Activated naive CD8-positive, alpha-beta T cell treated with anti-CD3 and anti-CD28 coated beads, Interleukin-2, amount 50 U/mL, for 24 hours (primary cell): ENCODE measurements around the gene ACIN1.

ENCODE experiments used
- ATAC-seq: fragments of 150-1000 bp; cut with Tn5 transposase; one replicate; pipeline ENCODE4 v1.10.0; 2021
- DNase-seq: peaks from one replicate; pipeline ENCODE4 v3.0.0; 2021
- H3K27ac Mint-ChIP-seq: one replicate; pipeline ENCODE4 v1.8.0; 2021; ENCODE audit warnings: mild to moderate bottlenecking, mixed read lengths
- H3K27me3 Mint-ChIP-seq: one replicate; pipeline ENCODE4 v1.8.0; 2021; ENCODE audit warnings: mixed read lengths
- H3K36me3 Mint-ChIP-seq: one replicate; pipeline ENCODE4 v1.8.0; 2021; ENCODE audit warnings: low read depth, mixed read lengths
- H3K4me1 Mint-ChIP-seq: one replicate; pipeline ENCODE4 v1.8.0; 2021; ENCODE audit warnings: mixed read lengths
- H3K4me3 Mint-ChIP-seq: one replicate; pipeline ENCODE4 v1.8.0; 2021; ENCODE audit warnings: mild to moderate bottlenecking, moderate library complexity, mixed read lengths
- H3K9me3 Mint-ChIP-seq: one replicate; pipeline ENCODE4 v1.8.0; 2021; ENCODE audit warnings: mixed read lengths

Gene ACIN1

DNA sequence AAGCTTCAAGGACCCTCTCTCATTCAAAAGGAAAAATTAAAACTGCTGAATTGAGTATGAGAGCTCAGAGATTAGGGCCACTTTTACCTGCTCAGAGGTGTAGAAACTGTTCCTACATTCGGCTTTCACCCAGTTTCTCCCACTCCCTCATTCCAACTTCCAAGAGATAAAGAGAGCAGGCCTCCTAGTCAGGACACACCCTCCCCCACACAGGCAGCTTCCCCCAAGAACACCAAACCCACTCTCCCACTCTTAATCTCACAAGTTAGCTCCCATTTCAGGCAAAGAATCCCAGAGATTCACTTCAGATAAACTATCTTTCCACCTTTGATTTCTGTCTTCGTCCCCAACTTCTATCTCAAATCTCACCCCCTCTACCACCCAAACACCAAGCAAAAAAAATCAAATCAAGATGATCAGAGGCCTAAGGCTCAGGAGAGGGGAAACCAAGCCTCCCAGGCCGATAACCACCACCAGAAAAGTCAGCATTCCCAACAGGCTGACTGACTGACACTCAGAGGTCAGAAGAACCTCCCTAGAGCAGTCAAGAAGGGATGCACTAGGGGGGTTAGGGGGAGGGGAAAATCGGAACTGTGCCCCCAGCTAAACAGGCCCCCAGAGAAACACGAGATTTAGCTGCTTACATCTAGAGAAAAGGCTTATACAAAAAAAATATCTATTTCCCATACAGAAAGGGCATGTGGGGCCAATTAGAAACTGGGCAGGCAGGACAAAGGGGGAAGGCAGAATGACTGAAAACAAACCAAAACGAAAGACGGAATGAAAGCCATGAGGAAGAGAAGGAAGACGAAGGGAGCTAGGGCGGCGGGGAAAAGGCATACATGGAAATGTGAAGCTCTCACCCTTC, 24.4 kb downstream of the ACIN1 start:
- no peak for DNase-seq
- peaks cover 50% of the 10 kb centered on the region for H3K36me3 Mint-ChIP-seq
- H3K27me3 Mint-ChIP-seq = no peaks in the 10 kb centered on the region
- no peak for ATAC-seq
- peak overlapping the region; percentile 96 for H3K4me3 Mint-ChIP-seq
- H3K4me1 Mint-ChIP-seq = peaks cover 40% of the 10 kb centered on the region
- H3K9me3 Mint-ChIP-seq = no peaks in the 10 kb centered on the region
- peak overlapping the region; percentile 96 for H3K27ac Mint-ChIP-seq

DNA sequence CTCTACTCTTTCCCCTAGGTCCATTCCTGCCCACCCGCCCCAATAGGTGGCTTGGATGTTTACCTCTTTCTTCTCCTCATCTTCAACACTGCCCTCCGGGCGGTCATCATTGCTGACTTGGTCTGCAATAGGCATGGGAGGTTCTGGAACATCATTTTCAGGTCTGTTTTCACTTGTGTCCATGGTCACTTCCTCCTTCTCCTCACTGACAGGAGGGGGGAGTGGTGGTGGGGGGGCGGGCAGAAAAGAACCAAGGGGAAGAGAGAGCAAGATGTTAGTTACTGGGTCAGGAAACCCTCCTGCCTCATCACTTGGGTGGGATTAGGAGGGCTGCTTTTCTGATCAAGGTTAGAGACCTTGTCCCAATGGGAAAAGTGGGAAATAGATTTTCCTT, 25.5 kb downstream of the ACIN1 start:
- H3K4me1 Mint-ChIP-seq = peaks cover 41% of the 10 kb centered on the region
- peak overlapping the region; percentile 96 for H3K4me3 Mint-ChIP-seq
- no peak for DNase-seq
- H3K9me3 Mint-ChIP-seq = no peaks in the 10 kb centered on the region
- H3K36me3 Mint-ChIP-seq = peaks cover 51% of the 10 kb centered on the region
- ATAC-seq = no peak
- H3K27me3 Mint-ChIP-seq = no peaks in the 10 kb centered on the region
- H3K27ac Mint-ChIP-seq = peak overlapping the region; percentile 74

DNA sequence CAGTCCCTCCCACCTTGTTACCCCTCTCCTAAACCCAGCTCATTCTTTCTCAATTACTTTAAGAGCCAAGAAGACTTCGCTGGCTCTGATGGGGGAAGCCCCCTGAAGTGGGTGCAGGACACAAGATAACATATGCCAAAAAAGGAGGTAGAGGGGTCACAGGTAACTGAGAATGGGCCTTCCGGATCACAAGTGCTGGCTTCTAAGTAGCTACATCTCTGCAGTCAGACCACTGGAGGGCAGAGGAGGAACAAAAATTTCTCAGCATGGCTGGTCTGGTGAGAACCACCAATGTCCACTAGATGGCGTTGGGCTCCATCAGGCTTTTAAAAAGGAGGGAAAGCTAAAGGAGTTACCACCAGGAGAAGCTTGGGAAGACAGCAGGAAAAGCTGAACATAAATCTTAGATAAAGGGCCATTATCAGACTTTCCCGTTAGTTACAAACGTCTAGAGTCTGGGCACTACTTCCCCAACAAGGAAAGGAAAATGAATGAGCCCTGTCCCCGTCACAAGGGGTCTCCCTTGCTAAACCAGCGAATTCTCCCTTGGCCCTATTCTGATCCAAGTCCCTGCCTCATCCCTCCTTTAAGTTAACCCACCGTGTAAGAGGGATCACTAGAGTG, 26.0 kb downstream of the ACIN1 start:
- H3K4me3 Mint-ChIP-seq = peak overlapping the region; percentile 61
- DNase-seq (peak; percentile 71), ATAC-seq (peak; percentile 85)
- peak overlapping the region; percentile 74 for H3K27ac Mint-ChIP-seq
- H3K4me1 Mint-ChIP-seq = peaks cover 41% of the 10 kb centered on the region
- H3K36me3 Mint-ChIP-seq = peaks cover 51% of the 10 kb centered on the region
- H3K9me3 Mint-ChIP-seq = no peaks in the 10 kb centered on the region
- H3K27me3 Mint-ChIP-seq = no peaks in the 10 kb centered on the region

DNA sequence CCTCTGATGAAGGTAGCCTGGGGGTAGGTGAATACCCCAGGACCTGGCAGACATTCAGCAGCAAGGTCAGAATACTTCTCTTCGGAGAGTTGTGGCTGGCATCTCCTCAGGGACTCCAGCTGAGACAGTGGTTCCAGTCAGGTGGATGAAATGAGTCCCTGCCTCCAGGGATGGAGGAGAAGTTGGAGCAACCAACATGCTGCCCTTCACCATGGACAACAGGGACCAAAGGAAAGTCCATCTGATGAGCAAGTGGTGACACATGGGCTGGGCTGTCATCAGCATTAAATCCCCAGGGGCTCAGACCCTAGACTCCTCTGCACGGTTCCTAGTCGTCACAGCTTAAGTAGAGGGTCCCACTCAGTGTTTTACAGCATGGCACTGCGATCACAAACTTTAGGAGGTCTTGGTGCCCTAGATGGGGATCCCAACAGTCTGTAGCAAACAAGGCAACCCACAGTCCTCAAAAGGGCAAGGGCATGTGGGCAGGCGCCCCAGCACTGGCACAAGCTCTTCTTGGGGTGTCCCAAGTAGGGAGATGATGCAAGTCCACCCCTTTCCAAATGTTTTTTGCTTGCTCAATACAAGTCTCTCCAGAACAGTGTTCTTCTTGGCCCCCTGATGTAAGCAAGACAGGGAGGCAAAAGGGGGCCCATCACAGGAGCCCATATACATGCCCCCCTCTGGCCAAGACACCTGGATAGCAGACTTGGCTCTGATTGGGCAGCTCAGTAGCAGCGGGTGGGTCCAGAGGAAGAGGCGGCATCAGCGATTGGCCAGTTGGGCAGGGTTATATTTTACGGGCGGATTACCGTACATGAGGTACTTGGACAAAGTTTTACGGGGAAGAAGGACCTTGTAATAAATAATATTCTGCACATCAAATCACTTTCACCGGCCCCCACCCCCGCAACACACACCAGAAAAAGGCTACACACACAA, 26.8 kb downstream of the ACIN1 start:
- H3K27me3 Mint-ChIP-seq = no peaks in the 10 kb centered on the region
- DNase-seq (no peak), ATAC-seq (no peak)
- peaks cover 56% of the 10 kb centered on the region for H3K36me3 Mint-ChIP-seq
- peaks cover 41% of the 10 kb centered on the region for H3K4me1 Mint-ChIP-seq
- peak overlapping the region; percentile 61 for H3K4me3 Mint-ChIP-seq
- no peaks in the 10 kb centered on the region for H3K9me3 Mint-ChIP-seq
- H3K27ac Mint-ChIP-seq = peak overlapping the region; percentile 74

DNA sequence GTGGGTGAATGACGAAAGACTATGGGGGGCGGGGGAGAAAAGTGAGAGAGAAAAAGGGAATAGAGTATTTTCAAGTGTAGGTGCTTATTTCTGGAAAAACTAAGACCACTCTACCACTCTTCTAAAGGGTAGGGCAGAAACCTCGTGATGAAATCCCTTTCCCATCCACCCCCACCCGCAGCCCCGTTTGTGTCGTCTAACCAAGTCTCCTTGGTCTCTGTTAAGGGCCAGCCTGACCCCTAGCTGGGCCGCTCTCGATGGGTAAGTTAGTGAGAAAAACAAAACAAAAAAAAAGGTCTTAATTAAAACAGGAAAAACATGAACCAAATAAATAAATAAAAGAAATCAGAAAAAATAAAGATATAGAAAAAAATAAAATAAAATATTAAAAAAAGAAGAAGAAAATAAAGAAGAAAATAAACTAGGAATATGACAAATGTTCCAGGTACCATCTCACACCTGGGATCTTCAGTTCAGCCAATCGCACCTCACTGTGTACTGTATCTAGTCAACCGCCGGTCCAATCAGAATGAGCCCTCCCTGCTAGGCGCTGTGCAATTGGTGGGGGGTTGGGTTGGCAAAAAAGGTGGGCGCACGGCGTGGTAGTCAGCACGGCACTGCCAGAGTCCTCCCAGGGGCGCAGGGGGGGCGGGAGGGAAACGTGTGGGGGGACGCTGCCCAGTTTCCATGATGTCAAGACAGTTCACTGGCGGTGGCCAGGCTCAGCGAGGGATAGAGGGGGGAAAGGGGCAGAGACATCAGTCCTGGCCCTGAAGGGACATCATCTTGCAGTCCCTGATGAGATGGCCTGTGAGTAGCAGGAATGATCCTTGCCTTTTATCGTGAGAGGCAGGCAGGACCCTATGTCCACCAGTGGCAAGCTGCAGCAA, 27.8 kb downstream of the ACIN1 start:
- Mint-ChIP-seq H3K27ac (no peak overlapping the region), H3K4me3 (no peak overlapping the region), H3K27me3 (no peaks in the 10 kb centered on the region), H3K36me3 (peaks cover 63% of the 10 kb centered on the region), H3K4me1 (peaks cover 38% of the 10 kb centered on the region), H3K9me3 (no peaks in the 10 kb centered on the region)
- DNase-seq = no peak
- no peak for ATAC-seq

DNA sequence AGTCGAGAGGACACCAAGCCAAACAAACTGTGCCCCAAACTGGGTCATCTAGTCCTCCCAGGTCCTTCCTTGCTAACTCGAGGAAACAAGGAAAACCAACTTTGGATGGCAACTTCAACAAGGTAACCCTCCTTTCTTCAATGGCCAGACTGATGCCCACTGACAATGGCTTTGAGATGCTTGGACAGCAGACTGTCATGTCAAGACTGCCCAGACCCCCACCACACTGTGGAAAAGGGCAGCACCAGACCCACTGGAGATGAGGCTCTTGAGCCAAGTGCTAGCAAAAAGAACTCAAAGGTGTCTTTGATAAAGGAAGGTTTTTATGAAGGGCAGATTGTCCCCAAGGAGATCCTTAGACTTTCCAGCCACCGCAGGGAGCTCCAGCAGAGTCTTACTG, 28.6 kb downstream of the ACIN1 start:
- H3K27ac Mint-ChIP-seq = no peak overlapping the region
- DNase-seq (no peak), ATAC-seq (no peak)
- H3K36me3 Mint-ChIP-seq = peaks cover 58% of the 10 kb centered on the region
- no peak overlapping the region for H3K4me3 Mint-ChIP-seq
- no peaks in the 10 kb centered on the region for H3K9me3 Mint-ChIP-seq
- peaks cover 31% of the 10 kb centered on the region for H3K4me1 Mint-ChIP-seq
- H3K27me3 Mint-ChIP-seq = no peaks in the 10 kb centered on the region

DNA sequence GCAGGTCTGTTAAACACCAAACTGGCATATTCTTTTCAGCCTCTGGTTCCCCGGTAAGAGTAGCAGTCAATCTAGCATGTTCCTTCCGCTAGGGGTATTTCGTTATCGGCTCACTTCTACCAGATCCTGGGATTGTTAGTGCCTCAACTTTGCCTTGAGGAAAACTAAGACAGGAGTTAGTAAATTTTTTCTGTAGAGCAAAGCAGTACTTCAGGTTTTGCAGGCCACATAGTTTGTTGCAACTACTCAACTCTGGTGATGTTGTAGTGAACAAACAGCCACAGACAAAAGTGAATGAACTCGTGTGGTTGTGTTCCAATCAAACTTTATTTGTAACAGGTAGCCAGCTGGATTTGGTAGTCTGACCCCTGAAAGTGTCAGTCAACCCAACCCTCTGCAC, 31.3 kb downstream of the ACIN1 start:
- DNase-seq (no peak), ATAC-seq (no peak)
- H3K4me1 Mint-ChIP-seq = peaks cover 11% of the 10 kb centered on the region
- H3K27ac Mint-ChIP-seq = no peak overlapping the region
- no peaks in the 10 kb centered on the region for H3K9me3 Mint-ChIP-seq
- no peak overlapping the region for H3K4me3 Mint-ChIP-seq
- no peaks in the 10 kb centered on the region for H3K27me3 Mint-ChIP-seq
- peaks cover 64% of the 10 kb centered on the region for H3K36me3 Mint-ChIP-seq

DNA sequence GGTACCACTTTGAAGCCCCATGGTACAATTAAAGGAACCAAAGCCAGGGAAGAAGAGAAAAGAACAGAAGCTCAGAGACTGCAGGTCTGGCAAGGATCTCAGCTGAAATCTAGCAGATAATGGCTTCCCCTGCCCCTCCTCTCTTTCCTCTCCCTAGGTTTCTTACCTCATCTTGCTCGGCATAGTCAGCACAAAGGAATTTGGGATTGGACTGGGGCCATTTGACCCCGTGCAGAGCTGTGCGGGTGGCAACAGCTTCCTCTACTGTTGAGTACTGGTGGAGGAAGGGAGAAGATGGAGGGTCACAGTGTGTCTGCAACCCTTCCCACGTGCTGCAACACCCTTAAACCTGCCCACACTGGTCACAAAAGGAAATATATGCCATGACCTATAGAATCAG, 32.9 kb downstream of the ACIN1 start:
- Mint-ChIP-seq H3K27me3 (peaks cover under 1% of the 10 kb centered on the region), H3K4me1 (peaks cover 12% of the 10 kb centered on the region), H3K27ac (no peak overlapping the region), H3K36me3 (peaks cover 63% of the 10 kb centered on the region), H3K4me3 (no peak overlapping the region), H3K9me3 (no peaks in the 10 kb centered on the region)
- no peak for DNase-seq
- ATAC-seq = no peak

DNA sequence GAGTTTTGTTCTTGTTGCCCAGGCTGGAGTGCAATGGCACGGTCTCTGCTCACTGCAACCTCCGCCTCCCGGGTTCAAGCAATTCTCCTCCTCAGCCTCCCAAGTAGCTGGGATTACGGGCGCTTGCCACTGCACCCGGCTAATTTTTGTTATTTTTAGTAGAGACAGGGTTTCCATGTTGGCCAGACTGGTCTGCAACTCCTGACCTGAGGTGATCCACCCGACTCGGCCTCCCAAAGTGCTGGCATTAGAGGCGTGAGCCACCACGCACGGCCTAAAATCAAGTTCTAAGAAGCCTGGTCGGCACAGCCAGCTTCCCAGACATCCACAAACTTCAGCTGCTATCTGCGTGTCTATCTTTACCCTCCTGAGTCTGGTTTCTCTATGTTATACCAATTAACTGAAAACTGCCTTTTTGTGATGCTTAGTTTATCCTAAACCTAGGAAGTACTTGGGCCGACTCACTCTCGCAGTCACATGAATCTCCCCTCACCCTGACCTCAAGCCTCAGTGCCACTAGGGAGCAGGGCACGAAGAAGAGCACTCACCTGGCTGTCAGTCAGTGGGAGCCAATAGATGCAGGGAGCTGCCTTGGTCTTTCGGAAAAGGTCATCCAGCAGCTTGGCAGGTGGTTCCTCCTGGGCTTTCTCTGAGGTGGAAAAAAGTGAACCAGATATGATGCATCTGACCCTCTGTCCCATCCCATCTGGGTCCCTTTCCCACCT, 34.2 kb downstream of the ACIN1 start:
- ATAC-seq (no peak), DNase-seq (no peak)
- H3K27me3 Mint-ChIP-seq = peaks cover 8% of the 10 kb centered on the region
- H3K4me3 Mint-ChIP-seq = no peak overlapping the region
- peaks cover 49% of the 10 kb centered on the region for H3K36me3 Mint-ChIP-seq
- no peak overlapping the region for H3K27ac Mint-ChIP-seq
- peaks cover 20% of the 10 kb centered on the region for H3K4me1 Mint-ChIP-seq
- no peaks in the 10 kb centered on the region for H3K9me3 Mint-ChIP-seq

DNA sequence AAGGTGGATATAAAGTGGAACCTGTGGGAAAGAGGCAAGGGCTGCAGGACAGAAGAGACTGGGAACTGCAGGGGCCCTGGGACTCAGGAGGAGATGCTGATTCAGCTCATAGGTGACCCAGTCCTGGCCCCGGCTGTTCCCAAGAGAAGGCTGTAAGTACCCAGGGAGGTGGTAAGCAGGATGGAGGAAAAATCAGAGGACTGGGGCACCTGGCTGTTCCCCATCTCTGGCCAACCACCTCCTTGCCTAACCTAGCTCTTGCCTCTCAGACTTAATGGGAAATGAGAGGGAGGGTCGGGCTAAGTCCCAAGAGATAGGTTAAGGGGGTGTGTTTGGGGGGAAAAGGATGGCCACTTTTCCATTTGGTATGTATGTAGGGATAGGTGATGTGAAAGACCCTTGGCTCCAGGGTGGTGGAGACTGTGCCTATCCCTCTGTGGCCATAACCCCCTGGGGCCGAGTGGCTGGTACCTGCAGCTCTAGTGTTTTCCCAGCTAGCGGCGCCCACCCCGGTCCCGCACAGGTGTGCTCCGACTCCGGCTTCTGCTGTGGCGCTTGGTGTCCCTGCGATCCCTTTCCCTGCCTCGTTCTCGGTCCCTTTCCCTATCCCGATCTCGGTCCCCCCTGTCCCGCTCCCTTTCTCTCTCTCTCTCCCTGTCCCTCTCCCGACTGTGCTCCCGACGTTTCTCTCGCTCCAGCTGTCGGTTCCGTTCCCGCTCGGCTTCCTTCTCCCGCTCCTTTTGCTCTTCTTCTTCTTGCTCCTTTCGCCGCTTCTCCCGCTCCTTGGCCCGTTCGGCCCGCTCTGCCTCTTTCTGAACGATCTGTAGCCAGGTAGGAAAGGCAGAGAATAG, 36.1 kb downstream of the ACIN1 start:
- Mint-ChIP-seq H3K9me3 (no peaks in the 10 kb centered on the region), H3K4me3 (no peak overlapping the region), H3K36me3 (peaks cover 36% of the 10 kb centered on the region), H3K27ac (no peak overlapping the region), H3K27me3 (peaks cover 8% of the 10 kb centered on the region), H3K4me1 (peaks cover 17% of the 10 kb centered on the region)
- no peak for DNase-seq
- no peak for ATAC-seq

DNA sequence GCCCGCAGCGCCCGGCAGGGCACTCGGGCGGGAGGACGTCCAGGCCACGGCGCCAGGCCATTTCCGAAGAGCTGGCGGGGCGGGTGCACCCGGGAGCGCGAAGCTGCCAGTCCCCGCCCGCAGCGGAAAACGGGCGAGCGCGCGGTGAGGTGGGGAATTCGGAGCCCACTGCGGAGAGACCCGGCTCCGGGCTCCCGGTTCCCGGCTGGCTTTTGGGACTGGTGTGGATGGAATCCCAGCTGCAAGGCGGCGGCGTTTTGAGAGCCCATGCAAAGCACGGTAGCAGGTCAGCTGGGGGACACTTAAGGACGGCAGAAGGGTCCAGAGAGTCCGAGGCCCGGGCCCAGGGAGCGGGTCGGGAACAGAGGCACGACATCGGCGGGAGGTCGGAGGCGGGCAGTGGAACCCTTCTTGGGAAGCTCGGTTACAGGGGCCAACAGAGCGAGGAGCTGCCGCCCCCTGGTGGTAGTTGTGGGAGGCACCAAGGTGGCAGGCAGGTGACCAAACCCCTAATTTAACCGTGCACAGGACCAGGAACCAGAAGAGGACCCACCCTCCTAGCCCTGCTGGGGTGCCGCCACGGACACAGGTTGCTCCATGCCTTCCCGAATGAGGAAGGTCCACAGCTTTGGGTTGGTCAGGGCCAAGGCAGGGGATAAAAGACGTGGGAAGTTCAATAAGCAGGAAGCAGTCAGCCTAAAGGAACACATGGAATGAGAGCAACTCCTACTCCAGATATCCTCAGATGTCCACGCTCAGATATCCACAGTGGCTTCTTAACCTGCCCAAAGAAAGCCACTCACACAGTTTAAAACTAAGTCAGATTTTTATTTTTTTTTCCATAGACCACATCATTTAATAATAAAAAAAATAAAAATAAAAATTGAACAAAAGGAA, 36.9 kb downstream of the ACIN1 start:
- DNase-seq (peak; percentile 92), ATAC-seq (peak; percentile 75)
- no peaks in the 10 kb centered on the region for H3K9me3 Mint-ChIP-seq
- peak overlapping the region; percentile 78 for H3K4me3 Mint-ChIP-seq
- peaks cover 28% of the 10 kb centered on the region for H3K36me3 Mint-ChIP-seq
- H3K4me1 Mint-ChIP-seq = peaks cover 17% of the 10 kb centered on the region
- H3K27me3 Mint-ChIP-seq = peaks cover 8% of the 10 kb centered on the region
- H3K27ac Mint-ChIP-seq = no peak overlapping the region
